HG02884 (cell line): Measurements from ENCODE around the gene EMSY.
"Not testable (repeated sequence)": the region's sequence is repeated elsewhere in the genome, so short reads cannot be mapped to it uniquely, and the experiment has no call there.

Source experiments
- ATAC-seq: cut with Tn5 transposase; IDR thresholded peaks from one replicate; pipeline ENCODE4 v1.9.1; 2021; ENCODE audit warnings: mild to moderate bottlenecking, moderate library complexity; ENCODE audit not compliant: unreplicated experiment

Gene EMSY

DNA sequence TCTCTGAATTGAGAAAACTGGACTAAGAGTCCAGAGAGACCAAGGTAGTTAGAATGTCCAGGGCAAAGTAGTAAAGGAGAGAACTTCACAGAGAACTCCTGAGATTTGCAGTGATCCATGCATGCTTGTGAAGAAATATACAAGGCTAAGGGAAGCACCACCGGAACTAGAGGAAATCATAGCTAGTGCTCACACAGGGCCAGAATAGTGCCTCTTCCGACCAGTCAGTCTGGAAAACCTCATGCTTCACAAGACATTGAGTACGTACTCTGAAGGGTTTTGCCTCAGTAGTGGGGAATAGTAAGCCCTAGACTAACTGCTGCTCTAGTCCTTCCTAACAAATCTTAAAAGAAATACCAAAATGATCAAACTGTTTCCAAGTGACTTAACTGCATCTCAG, 117.7 kb downstream of the EMSY start:
- ATAC-seq = no peak

DNA sequence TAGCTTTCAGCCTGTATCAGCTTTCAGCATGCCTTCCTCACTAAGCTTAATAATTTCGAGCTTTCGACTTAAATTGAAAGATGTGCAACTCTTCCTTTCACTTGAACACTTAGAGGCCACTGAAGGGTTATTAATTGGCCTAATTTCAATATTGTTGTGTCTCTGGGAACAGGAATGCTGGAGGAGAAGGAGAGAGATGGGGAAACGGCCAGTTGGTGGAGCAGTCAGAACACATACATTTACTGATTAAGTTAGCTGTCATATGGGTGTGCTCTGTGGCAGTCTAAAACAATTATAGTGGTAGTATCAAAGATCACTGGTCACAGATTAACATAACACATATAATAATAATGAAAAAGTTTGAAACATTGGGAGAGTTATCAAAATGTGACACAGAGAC, 119.5 kb downstream of the EMSY start:
- no peak for ATAC-seq

DNA sequence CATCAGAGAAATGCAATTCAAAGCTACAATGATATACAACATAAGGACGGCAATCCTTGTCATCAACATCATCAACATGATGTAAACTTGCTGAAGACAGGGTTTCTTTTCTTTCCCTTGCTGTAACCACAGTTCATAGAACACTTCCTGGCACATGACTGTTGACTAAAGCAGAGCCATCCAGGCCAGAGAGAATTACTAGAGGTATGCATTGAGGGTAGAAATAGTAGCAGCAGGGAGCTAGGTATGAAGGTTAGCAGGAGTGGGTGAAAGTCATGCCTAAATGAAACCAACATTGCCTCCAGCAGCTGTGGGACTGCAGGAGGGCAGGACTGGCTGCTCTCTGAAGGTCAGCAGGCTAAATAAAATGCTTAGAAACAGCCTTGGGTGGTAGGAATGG, 122.0 kb downstream of the EMSY start:
- ATAC-seq = no peak

DNA sequence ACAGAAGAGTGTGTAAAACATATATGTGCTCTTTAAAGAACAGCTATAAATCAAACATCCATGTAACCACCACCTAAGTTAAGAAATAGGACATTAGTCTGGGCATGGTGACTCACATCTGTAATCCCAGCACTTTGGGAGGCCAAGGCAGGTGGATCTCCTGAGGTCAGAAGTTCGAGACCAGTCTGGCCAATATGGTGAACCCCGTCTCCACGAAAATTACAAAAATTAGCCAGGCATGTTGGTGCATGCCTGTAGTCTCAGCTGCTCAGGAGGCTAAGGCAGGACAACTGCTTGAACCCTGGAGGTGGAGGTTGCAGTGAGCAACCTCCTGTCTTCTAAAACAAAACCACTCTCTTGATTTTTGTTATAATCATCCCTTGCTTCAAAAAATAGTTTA, 122.4 kb downstream of the EMSY start:
- ATAC-seq = no peak

DNA sequence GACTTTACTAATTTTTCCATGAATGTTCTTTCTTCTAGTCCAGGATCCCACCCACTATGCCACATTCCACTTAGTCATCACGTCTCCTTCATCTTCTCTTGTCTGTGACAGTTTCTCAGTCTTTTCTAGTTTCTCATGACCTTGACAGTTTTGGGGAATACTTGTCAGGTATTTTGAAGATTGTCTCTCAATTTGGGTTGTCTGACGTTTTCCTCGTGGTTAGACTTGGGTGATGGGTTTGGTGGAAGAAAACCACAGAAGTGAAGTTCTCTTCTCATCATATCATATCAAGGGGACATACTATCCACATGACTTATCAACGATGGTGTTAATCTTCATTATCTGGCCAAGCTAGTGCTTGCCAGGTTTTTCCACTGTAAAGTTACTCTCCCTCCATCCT, 123.3 kb downstream of the EMSY start:
- no peak for ATAC-seq

DNA sequence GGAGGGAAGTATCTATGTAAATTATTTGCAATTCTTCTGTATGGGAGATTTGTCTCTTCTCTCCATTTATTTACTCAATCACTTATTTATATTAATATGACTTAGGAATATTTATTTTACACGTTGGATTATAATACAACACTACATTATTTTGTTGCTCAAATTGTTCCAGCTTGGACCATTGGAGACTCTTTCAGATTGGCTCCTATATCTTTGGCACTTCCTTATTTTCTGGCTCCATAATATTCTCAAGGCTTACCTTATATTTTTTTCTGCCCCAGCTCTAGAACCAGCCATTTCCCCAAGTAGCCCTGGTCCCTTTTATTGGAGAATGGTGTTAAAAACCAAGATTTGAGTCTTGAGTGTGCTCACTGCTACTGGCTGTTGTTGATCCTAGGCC, 123.8 kb downstream of the EMSY start:
- no peak for ATAC-seq

DNA sequence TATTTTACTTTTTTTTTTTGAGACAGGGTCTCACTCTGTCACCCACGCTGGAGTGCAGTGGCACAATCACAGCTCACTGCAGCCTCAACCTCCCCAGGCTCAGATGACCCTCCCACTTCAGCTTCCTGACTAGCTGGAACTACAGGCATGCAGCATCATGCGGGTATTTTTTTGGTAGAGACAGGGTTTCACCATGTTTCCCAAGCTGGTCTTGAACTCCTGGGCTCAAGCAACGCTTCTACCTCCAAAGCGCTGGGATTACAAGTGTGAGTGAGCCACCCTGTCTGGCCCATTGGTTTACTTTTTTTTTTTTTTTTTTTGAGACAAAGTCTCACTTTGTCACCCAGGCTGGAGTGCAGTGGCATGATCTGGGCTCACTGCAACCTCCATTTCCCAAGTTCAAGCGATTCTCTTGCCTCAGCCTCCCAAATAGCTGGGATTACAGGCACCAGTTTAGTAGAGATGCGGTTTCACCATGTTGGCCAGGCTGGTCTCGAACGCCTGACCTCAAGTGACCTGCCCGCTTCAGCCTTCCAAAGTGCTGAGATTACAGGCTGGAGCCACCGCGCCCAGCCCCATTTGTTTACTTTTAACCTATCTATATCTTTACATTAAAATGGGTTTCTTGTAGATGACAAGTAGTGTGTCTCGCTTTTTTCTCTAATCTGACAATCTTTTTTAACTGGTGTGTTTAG, 127.5 kb downstream of the EMSY start:
- not testable (repeated sequence) for ATAC-seq

DNA sequence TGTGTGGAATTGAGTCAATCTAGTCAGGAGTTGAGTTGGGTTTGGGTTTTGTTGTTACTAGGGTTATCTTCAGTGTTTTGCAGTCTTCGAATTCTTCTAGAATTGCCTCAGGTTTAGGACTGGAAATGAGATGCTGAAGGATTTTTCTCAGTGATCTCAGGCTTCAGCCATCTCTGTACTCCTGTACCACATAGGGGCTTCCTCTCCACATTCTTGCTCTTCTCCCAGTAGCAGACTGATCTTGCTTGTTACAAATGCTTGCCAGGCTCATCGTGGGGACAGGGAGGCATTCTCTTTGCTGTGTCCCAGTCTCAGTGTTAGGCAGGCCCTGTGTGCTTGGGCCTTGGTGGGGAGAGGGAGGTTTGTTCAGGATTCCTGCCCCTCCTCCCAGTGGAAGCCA, 129.6 kb downstream of the EMSY start:
- no peak for ATAC-seq

DNA sequence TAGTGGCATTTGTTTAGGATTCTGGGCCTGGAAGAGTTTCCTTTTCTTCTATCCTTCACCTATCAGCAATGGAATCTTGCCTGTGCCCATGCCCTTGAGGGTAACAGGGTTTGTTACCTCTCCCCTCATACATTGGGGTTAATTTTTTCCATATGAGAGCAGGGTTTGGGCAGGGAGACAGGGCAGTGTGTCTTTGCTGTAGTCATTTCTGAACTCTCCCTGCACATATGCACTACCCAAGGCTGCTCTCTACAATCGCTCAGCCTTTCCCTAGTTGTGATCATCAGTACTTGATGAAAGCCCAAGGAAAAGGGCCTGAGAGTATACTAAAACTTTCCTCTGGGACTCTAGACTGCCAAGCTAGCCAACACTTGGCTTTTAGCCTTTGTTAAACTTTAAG, 130.1 kb downstream of the EMSY start:
- ATAC-seq = no peak

DNA sequence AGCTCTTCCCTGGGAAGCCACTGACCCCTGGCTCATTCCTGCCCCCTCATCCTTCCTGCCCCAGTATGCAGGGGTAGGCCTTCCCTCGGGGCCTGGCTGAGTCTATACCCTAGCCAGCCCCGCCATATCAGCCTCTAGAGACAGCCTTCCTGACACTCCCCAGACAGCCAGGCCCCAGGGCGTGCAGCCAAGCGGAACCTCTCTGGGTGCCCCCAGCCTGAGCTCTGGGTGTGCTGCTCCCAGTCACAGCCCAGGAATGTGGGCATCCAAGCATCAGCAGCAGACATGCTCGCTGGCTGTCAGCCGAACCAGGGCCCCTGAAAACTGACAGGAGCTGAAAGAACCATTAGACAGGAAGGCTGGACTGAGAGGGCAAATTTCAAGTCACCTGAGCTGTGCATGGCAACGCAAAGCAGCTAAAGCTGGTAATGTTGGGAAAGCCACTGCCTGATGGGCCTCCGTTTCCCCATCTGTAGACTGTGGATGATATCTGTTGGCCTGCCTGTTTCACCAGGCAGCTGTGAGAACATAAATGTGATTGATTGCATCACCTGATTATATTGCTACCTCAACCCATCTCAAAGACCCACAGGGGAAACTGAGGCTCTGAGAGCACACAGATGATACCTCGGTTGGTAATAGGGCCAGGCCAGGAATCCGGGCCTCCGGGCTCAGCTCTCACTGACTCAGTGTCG, 132.6 kb downstream of the EMSY start:
- no peak for ATAC-seq

DNA sequence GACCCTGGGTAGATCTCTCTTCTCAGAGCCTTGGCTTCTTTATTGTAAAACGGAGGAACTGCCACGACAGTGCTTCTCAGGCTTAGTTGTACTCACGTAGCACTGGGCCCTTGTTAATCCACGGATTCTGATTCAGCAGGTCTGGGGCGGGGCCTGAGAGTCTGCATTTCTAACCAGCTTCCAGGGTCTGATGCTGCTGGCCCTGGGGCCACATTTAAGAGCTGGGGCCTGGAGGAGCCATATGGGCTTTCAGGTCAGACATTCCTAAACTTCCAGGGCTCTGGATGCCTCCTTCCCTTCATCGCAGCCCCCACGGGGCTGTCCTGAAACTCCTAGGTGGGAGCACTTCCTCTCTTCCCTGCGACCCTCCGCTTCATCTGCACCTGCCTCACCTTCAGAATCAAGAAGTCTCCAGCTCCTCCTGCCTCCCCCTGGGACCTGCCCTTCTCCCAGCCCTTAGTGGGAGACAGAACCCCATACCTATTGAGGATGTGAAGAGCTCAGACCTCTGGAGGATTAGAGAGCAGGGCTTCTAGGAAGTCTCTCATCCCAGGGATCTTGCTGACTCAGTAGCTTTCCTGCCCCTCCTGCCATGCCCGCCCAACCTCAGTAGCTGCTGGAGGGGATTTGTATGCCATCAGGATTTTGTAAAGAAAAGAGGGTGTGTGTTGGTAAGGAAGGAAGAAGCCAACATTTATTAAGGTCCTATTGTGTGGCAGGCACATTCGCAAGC, 133.3 kb downstream of the EMSY start:
- ATAC-seq = no peak

DNA sequence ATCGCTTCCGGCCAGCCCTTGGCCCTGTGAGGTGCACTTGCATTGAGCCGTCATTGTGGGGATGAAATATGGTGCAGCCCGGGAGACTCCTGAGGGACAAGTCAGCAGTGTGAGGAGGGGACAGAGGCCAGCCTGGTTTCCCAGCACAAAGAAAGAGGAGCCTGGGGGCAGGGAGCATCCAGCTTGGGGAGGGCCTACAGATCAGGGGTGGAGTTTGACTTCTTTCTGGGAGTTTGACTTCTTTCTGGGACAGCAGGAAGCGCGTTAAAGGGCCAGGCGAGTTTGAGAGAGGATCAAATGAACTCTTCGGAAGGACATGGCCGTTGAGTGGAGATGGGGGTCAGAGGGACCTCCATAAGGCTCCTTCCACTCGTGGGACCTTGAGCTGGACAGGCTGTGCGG, 133.8 kb downstream of the EMSY start:
- no peak for ATAC-seq

DNA sequence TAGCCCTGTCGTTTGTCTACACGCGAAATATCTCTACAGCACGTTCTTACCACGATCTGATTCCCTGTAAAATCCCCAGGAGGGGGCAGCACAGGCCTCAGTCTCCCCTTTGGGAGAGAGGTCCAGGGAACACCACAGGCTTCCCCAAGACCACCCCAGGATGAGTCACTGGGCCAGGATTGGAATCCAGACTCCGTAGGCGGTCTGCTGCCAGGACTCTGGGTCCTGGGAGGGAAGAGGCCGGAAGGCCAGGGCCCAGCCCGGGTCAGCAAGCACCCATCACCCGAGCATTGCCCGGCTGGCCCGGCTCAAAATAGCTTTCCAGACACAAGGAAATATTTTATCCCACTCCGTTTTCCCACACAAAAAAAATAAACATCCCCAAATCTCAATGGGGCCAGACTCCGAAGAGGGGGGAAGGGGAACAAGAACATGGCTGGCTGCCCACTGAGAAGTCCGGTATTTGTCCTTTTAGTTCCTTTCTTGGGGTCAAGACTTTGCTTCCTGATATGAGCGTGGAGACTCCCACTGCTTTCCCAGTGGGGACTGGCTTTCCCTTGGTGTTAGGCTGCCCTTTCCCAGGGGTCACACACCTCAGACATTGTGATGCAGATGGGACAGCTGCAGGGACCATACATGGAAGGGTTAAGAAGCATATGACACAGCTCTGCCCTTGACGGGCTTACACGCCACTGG, 134.4 kb downstream of the EMSY start:
- ATAC-seq = no peak

DNA sequence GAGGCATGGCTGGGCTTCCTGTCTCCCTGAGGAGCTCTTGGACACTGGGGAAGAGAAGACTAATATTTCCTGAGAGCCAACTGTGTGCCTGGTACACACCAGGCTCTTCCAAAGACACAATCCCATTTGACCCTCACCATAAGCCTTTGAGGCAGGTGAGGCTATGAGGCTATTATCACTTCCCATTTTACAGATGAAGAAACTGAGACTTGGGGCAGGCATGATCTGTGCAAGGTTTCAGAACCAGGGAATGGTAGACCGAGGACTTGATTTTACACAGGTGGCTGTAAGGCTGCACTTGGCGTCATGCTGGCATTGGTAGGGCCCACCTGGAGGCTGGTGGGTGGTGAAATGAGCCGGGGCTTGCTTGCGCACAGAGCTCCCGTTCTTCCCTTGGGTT, 134.9 kb downstream of the EMSY start:
- no peak for ATAC-seq

DNA sequence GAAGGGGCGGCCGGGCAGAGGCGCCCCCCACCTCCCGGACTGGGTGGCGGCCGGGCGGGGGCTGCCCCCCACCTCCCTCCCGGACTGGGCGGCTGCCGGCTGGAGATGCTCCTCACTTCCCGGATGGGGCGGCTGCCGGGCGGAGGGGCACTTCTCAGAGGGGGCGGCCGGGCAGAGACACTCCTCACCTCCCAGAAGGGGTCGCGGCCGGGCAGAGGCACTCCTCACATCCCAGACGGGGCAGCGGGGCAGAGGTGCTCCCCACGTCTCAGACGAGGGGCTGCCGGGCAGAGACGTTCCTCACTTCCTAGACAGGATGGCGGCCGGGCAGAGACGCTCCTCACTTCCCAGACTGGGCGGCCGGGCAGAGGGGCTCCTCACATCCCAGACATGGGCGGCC, 137.7 kb downstream of the EMSY start:
- ATAC-seq = not testable (repeated sequence)

DNA sequence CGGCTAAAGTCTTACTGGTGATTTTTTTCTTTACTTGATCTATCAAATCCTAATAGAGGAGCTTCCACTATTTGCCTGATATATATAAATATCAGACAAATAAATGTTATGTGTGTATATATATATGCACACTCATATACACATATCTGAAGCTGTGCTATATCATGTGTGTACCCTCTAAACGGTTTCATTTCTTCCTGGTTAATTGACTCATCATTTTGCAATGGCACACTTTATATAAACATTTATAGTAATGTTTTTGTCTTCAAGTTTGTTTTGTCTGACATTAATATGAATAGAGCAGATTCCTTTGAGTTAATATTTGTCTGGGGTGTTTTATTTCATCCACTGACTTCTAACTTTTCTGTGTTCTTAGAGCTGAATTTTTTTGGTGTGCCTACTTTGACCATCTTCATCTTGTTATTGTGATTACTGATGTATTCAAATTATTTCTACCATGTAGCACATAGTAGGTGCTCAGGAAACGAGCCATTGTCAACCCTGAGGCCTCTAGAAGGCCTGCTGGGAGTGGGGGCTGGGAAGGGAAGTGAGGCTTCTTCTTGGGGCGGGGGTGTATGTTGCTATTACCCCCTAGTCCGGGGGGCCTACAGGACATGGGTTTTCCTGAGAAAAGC, 143.1 kb downstream of the EMSY start:
- ATAC-seq = no peak

DNA sequence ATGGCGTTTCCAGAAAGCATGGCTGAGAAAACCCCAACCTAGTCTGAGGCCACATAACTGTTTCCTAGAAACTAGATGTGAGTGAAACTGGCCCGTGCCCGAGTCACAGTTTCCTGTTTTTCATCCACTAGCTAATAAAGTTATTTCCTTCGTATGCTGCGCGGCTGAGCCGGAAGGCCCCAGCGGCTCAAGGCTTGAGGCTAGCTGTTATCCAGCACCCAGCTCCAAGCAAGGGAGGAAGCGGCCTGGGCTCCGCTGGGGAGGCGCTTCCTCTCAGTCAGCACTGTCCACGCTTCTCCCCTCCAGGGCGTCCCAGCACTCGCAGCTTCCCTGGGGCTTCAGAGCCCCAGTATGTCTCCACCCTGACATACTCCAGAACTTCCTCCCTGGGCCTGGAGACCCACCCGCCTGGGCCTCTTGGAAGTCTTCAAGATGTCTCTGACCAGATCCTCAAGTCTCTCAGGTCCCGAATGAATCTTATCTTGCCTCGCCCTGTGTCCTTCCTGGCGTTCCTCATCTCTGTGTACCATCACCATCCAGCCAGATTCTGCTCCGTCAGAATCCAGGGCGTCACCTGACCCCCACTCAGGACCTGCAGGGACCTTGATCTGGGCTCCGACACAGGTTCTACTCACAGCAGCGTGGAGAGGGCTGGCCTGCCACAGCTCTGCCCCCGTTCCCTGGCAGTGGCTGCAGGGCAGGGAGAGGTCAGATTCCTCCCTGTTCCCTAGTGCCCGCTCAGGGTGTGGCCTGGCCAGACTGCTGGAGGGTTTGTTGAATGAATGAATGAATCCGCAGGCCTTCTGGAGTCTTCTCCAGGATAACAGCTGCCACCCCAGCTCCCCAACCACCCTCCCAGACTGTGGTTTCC, 143.9 kb downstream of the EMSY start:
- no peak for ATAC-seq

DNA sequence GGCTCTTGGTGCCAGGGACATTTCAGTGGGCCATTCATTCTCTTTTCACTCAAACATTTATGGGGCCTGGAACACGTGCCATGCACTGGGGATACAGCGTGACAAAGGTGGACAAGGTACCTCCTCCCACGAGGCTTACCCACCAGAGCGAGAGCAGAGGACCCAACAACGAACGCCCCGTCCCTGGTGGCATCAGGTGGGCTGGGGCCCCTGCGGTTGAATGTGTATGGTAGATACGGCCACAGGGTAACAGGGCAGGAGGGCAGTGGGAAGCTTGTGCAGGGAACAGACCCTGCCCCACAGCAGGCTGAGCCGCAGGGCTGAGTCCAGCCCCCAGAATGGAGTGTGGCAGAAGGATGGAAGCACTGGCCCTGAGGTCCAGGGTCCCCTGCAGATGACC, 144.7 kb downstream of the EMSY start:
- no peak for ATAC-seq

DNA sequence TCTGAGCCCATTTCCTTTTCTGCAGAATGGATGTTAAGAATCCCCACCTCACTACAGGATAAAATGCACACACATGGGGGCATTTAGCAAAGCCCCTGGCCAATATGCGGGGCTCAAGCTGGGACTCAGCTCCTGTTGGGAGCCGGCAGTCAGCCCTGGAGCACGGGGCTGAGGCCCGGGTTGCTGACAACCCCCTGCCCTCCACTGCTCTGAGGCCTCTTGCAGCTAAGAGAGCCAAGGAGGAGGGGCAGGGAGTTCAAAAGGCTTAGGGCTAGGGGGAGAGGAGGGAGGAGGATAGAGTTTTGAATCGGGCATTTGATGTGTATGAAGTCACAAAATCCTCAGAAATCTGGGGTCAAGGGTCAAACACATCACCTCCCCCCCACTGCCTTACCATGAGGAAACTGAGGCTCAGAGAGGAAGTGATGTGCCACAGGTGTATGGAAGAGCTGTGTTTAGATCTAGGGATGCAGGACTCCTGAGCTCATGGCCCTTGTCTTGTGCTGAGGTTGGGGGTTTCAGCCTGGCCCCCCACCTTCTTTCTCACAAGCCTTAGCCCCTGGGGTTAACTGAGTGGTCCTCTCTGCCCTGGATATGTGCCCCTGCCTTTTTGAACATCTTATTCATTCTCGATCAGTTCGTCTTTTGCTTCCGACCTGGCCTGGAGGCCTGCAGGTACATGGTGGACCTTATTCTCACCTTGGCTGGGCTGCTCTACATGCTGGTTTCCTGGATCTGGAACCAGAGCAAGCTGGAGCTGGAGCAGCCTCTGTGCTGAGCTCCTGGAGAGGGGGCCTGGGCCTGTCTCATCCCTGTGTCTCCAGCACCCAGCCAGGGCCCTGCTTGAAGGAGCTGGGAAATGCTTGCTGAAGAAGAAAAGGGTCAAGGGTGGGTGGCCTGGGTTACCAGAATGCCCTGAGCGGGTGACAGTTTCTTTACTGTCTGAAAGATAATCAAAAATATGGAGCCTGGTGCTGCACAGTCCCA, 145.4 kb downstream of the EMSY start:
- no peak for ATAC-seq
